ENCODE data around the gene SH3BGRL2.

Gene SH3BGRL2

GRCh38 chr6:79694623-79695343 lies 63.7 kb downstream of the SH3BGRL2 start:
- no peak overlapping the region for H3K4me3 ChIP-seq (ENCODE audit: low read depth, low read length)
- H3K36me3 ChIP-seq (replicated peaks): no peaks in the 10 kb centered on the region
- H3K27ac ChIP-seq: no peak overlapping the region
- TF ChIP-seq CTCF (IDR thresholded peaks at IDR 0.05; ENCODE audit: low read depth, low read length, missing control alignments): peak; percentile 60
- no peak for DNase-seq
- in situ Hi-C loops (cut with HindIII; ENCODE audit: low pct_ligation_motif_present, low sequenced_read_pairs): no loop called here
- H3K27me3 ChIP-seq (replicated peaks): no peaks in the 10 kb centered on the region

GRCh38 chr6:79697430-79697829 lies 66.3 kb downstream of the SH3BGRL2 start:
- no peak for DNase-seq
- no peaks in the 10 kb centered on the region for H3K27me3 ChIP-seq (replicated peaks)
- TF ChIP-seq CTCF (IDR thresholded peaks at IDR 0.05; ENCODE audit: low read depth, low read length, missing control alignments): no peak
- H3K36me3 ChIP-seq (replicated peaks): no peaks in the 10 kb centered on the region
- no peak overlapping the region for H3K4me3 ChIP-seq (ENCODE audit: low read depth, low read length)
- in situ Hi-C loops (cut with HindIII; ENCODE audit: low pct_ligation_motif_present, low sequenced_read_pairs): no loop called here
- H3K27ac ChIP-seq: no peak overlapping the region

- no peak for DNase-seq
- H3K4me3 ChIP-seq (ENCODE audit: low read depth, low read length): no peak overlapping the region
- no peak for TF ChIP-seq CTCF (IDR thresholded peaks at IDR 0.05; ENCODE audit: low read depth, low read length, missing control alignments)
- H3K27ac ChIP-seq: no peak overlapping the region
- H3K27me3 ChIP-seq (replicated peaks): no peaks in the 10 kb centered on the region
- H3K36me3 ChIP-seq (replicated peaks): no peaks in the 10 kb centered on the region
- in situ Hi-C loops (cut with HindIII; ENCODE audit: low pct_ligation_motif_present, low sequenced_read_pairs): no loop called here
Observed at GRCh38 chr6:79699606-79700005, 68.5 kb downstream of the SH3BGRL2 start.

GRCh38 chr6:79702691-79703090 lies 71.6 kb downstream of the SH3BGRL2 start:
- no peak for DNase-seq
- H3K4me3 ChIP-seq (ENCODE audit: low read depth, low read length): no peak overlapping the region
- no peak for TF ChIP-seq CTCF (IDR thresholded peaks at IDR 0.05; ENCODE audit: low read depth, low read length, missing control alignments)
- H3K27ac ChIP-seq: no peak overlapping the region
- H3K36me3 ChIP-seq (replicated peaks): no peaks in the 10 kb centered on the region
- in situ Hi-C loops (cut with HindIII; ENCODE audit: low pct_ligation_motif_present, low sequenced_read_pairs): no loop called here
- no peaks in the 10 kb centered on the region for H3K27me3 ChIP-seq (replicated peaks)

- Histone ChIP-seq H3K36me3 (replicated peaks) (no peaks in the 10 kb centered on the region), H3K27me3 (replicated peaks) (no peaks in the 10 kb centered on the region), H3K4me3 (ENCODE audit: low read depth, low read length) (no peak overlapping the region), H3K27ac (no peak overlapping the region)
- no peak for DNase-seq
- in situ Hi-C loops (cut with HindIII; ENCODE audit: low pct_ligation_motif_present, low sequenced_read_pairs): no loop called here
- TF ChIP-seq CTCF (IDR thresholded peaks at IDR 0.05; ENCODE audit: low read depth, low read length, missing control alignments): no peak
Observed at GRCh38 chr6:79704200-79704599, 73.1 kb downstream of the SH3BGRL2 start.

- no peaks in the 10 kb centered on the region for H3K36me3 ChIP-seq (replicated peaks)
- DNase-seq: no peak
- no peak for TF ChIP-seq CTCF (IDR thresholded peaks at IDR 0.05; ENCODE audit: low read depth, low read length, missing control alignments)
- H3K27ac ChIP-seq: no peak overlapping the region
- no peaks in the 10 kb centered on the region for H3K27me3 ChIP-seq (replicated peaks)
- in situ Hi-C loops (cut with HindIII; ENCODE audit: low pct_ligation_motif_present, low sequenced_read_pairs): no loop called here
- H3K4me3 ChIP-seq (ENCODE audit: low read depth, low read length): no peak overlapping the region
Observed at GRCh38 chr6:79705456-79705995, 74.4 kb downstream of the SH3BGRL2 start.
